GM18951 (cell line): Measurements from ENCODE around the gene CAPRIN1.

ENCODE experiments used
- POLR2A ChIP-seq: IDR thresholded peaks from 4 replicates; pipeline ENCODE4 v1.6.1; 2011; ENCODE audit warnings: mild to moderate bottlenecking; ENCODE audit not compliant: insufficient read length, insufficient read depth; ENCODE audit errors: extremely low read depth
- in situ Hi-C: fragments of 300-500 bp; cut with MboI; formaldehyde crosslinking; loops from one replicate; pipeline ENCODE4 v1.12.0; 2022; ENCODE audit warnings: low sequenced_read_pairs, mixed read lengths, inconsistent platforms; ENCODE audit not compliant: unreplicated experiment

CAPRIN1 gene

DNA sequence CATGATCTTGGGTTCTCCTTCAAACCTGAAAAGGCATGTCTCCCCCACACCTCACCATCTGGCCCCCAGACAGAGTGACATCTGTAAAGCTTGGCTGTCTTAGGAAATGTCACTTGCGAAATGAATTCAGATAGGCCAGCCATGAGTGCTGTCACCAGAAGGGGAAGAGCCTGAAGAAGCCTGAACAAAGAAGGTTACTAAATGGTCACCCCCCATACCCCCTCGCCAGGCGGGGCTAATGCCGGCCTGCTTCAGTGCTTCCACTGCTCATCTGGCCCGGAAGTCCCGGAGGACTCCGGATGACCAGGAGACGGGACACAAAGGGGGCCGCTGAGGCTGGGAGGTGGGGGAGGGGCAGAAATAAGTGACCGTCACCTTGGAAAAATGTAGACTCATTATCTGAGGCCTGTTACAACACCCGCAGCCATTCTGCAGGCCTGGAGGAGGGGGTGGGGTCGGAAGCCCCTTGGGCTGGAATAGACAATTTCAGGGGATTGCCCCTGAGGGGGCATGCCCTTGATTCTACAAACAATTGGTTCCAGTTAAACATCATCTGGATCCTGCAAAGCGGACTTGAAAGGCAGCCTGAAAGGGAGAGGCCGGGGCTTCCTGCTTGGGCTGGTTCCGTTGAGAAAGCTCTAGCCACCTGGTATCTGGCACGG, 97.1 kb downstream of the CAPRIN1 start:
- in situ Hi-C loops, result no loop called here
- TF ChIP-seq POLR2A, result no peak

DNA sequence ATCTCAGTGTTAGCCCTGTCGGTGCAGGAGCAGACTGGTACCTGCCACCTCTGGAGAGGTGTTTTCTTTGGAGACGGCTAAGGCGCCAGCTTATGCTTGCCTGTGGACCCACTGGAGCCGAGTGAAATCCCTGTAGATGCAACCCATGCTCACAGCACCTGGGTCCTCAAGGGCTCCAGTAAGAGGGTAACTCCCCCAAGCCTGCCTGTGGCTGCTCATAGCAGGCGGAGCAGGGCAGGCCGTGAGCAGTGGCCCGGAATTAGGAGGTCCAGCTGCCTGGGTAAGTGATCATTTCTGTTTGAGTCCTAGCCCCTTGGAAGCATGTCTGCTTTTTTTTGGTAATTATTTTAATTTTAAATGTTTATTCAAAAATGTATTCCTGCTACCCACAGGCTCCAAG, 97.7 kb downstream of the CAPRIN1 start:
- TF ChIP-seq POLR2A, result no peak
- in situ Hi-C loops, result no loop called here

DNA sequence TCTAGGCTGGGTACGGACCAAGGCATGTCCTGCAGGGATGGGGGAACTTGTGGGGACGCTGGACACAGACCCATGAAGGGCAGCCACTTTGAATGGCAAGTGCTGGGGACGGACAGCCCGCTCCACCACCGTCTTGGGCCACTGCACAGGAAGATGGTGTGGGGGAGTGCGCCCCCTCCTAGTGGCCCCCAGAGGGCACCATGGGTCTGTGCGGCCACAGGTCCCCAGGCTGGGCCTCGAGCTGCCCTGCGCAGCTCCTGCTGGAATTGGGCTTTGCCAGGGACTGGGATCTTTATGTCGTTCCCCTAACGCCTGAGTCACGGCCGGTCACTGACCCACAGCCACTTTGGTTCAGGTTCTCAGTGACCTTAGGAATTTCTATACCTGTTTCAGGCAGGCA, 98.3 kb downstream of the CAPRIN1 start:
- in situ Hi-C loops, result loop anchor here (25.0 kb wide), 2 partner anchors 287 to 338 kb away; no protein-coding TSS in a partner anchor
- TF ChIP-seq POLR2A, result no peak

DNA sequence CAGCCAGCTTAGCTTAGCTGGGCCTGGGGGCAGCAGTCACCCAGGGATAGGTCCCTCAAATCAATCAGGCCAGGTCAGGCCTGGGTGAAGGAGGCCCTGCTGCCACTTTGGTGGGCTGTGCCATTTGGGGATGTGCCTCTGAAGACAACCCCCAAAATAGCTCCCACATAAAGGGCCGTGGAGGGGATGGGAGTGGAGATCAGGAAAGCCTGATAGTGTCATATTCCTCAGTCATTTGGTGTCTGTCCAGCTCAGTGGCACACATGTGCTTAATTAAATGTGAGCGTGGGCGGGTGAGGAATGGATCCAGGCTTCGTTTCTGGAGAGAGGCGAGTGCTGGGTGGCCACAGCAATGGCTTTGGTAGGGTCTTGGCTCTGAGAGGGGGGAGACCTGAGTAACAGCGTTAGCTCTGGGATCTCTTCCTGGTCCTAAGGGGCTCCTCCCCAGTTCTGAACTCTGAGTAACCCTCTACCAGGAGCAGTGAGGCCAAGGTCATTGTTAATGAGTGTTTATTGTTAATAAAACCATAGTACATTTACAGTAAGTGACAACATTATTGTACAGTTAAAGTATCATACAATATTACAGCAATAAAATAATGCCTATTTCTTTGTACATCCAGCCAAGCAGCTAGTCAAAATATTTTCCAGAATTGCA, 99.1 kb downstream of the CAPRIN1 start:
- TF ChIP-seq POLR2A, result no peak
- in situ Hi-C loops, result loop anchor here (25.0 kb wide), 2 partner anchors 288 to 337 kb away; no protein-coding TSS in a partner anchor
